T-helper 9 cell (primary cell): ENCODE measurements around the gene SEMA4C.
A peak's percentile ranks its signal among the peaks of the same experiment; 100 is the strongest.
"Not testable (repeated sequence)": the region's sequence is repeated elsewhere in the genome, so short reads cannot be mapped to it uniquely, and the experiment has no call there.

Experiments
- DNase-seq: peaks from one replicate; pipeline ENCODE4 v3.0.0-alpha.2; 2020

The SEMA4C gene

DNA sequence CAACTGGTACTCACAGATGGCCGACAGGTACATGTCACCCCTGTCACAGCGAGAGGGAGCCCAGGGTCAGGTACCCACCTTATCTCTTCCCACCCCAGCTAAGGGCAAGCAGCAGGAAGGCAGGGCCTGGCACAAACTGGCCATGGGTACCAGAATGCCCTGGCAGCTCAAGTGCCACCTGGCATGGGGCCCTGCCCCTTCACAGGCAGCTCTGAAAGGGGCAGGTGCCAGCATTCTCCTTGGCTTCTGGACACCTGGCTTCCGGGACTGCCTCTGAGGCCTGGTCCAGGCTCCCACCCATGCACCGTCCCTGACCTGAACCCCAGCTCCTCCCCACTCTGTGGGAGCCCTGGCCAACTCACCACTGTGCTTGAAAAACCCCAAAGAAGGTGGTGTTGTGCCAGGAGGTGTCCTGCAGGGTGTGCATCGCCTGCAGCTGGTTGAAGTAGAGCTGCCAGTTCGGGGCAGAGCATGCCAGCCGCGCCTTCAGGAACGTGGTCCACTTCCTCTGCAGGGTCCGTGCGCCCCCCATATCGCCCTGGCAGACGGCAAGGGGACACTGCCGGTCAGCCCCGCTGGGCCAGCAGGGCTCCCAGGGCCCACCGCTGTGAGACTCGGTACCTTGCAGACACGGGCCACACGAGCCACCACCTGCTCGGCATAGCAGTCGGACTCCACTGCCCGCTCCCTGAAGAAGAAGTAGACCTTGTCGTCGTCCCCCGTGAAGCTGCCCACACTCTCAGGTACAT lies 5.4 kb downstream of the SEMA4C start:
- no peak for DNase-seq

DNA sequence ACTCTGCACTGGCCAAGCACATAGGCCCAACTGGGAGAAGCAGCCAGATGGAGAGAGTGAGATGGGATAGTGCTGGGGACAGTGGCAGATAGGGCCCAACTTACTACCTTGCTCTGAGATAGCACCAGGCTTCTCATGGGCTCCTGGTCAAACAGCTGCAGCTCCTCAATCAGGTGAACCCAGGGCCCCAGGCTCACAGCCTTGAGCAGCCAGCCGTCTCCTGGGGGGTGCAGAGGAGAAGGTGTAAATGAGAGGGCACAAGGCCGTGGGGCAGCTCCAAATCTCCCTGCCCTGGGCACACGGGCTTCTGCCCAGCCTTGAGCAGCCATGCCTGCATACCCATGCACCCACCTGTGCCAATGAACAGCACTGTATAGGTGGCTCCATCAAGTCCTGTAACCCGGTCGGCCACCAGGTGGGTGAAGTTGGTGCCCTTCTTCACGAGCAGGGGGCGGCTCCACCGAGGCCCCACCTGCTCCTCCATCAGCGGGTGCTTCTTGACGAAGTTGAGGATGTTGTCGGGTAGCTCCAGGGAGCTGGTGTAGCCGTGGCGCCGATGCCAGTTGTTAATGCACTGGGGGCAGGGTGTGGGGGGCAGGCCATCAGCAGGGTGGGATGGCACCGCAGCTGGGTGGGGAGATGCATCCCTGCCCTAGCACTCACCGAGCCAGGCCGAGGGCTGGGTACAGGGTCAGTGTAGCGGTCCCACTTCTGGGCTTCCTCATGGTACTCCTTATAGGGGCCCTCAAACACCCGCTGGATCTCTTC lies 6.1 kb downstream of the SEMA4C start:
- no peak for DNase-seq

DNA sequence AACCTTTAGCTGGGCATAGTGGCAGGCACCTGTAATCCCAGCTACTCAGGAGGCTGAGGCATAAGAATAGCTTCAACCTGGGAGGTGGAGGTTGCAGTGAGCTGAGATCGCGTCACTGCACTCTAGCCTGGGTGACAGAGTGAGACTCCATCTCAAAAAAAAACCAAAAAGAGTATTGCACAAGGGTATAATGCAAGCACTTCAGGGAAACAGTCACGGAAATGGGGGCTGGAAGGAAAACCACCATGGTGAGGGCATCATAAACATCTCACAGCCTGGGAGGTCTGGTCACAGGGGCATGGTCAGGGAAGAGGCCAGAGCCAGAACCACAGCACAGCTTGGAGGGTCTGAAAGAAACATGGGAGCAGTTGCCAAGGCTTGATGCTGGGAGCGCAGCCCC lies 6.8 kb downstream of the SEMA4C start:
- not testable (repeated sequence) for DNase-seq

- DNase-seq, result no peak
Measured at GRCh38 chr2:96861074-96861473, 8.8 kb downstream of the SEMA4C start.

- DNase-seq, result no peak
Measured at GRCh38 chr2:96860065-96861029, 9.5 kb downstream of the SEMA4C start.

- no peak for DNase-seq
Measured at GRCh38 chr2:96859681-96860064, 10.2 kb downstream of the SEMA4C start.

GRCh38 chr2:96859099-96859649 lies 10.7 kb downstream of the SEMA4C start:
- no peak for DNase-seq

DNA sequence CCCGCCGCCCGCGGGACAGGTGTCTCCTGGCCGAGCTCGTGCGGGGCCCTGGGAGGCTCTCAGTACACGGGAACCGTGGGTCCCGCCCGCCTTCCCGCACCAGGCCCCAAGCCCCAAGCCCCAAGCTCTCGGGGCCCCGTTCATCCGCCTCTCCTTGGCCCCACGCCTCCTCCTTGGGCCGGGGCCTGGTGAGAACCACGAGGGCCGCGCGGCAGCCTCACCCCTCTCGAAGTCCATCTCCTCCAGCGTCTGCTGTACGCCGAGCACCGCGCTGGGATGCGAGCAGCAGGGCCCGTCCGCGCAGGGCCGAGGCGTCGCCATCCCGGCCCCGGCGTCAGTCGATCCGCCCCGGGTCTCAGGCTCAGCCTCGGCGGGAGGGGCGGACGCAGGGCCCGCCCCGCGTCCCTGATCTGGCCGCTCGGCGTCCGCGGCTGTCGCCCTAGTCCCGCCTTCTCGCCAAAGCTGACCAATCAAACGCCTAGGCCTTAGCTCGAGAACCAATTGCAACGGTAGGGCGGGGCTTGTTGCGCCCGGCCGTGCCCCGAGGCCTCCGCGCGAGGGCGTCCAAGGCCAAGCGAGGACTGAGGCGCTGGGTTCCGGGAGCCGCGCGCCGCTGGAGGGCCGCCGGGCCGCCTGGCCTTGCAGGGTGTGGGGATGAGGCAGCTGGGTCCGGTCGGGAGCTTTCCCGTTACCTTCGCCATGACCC lies 12.1 kb downstream of the SEMA4C start, which contains the start of gene ANKRD39:
ANKRD39 (minus strand) TSS at position 350 of the 706 bp plus-strand sequence; CDS start at position 321, 29 bp downstream.
- peak; percentile 95 for DNase-seq

DNA sequence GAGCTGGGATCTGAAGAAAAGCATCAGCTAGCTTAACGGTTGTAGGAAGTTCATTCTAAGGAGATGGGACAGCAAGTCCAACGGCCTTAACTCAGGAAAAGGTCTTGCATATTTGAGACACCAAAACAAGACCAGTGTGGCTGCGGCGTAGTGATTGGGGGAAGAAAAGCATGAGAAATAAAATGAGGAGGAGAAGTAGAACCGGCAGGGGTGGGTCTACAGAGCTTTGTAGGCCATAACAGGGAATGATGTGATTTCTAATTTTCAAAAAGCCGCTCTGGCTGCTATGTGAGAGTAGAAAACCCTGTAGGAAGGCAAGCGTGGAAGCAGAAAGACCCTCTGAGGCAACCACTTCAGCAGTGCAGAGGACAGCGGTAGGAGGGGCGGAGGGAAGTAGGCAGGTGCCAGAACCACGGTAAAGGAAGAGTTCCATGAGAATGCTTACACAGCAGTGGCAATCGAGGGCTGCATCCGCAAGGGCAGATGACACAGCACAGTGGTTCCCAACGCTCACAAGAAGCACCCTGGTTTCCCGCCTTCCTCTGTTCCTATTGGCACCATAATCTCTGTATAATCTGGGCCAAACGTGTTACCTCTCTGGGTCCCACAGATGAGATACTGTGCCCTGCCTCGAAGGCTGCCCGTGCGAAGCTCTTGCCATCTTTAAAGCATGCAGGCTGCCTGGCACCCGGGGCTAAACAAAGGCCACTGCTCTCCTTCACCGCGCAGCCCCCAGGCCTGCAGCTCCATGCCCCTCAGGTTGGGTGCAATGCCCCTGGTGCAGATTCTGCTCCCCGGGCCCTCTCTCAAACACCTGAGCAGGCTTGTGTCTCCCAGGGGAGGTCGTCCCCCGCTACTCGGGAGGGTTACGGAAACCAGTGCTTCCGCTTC lies 12.9 kb downstream of the SEMA4C start:
- no peak for DNase-seq

DNA sequence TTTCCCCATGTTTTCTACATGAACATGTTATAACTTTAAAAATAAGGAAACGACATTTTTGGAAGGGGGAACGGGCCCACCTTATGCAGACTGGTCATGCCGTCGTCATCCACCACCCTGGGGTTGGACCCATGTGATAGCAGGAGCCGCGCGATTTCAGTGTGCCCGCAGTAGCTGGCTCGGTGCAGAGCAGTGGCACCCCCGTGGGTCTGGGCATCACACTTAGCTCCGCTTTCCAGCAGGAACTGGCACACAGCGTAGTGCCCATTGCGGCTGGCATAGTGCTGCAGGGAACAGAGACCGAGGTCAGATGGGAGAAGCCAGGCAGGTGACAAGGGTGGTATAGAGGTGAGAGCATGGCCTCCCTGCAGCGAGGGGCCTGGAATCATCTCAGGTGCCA lies 16.6 kb downstream of the SEMA4C start:
- no peak for DNase-seq

DNA sequence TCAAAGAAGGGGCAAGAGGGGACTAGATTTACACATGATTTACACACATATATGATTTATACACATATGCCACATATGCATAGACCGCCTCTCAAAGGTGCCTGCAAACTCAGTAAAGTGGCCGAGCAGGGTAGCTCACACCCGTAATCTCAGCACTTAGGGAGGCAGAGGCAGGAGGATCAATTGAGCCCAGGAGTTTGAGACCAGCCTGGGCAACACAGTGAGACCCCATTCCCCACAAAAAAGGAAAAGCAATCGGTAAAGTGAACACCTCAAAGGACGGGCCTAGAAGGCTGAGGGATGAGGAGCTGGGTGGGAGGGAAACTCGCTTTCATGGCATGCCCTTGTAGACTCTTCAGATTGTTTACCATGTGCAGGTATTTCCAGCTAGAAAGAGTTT lies 17.2 kb downstream of the SEMA4C start:
- DNase-seq, result no peak

- DNase-seq, result no peak
Measured at GRCh38 chr2:96848264-96848663, 21.6 kb downstream of the SEMA4C start.

- DNase-seq, result no peak
Measured at GRCh38 chr2:96847586-96847985, 22.3 kb downstream of the SEMA4C start.

GRCh38 chr2:96846825-96847224 lies 23.1 kb downstream of the SEMA4C start:
- no peak for DNase-seq

DNA sequence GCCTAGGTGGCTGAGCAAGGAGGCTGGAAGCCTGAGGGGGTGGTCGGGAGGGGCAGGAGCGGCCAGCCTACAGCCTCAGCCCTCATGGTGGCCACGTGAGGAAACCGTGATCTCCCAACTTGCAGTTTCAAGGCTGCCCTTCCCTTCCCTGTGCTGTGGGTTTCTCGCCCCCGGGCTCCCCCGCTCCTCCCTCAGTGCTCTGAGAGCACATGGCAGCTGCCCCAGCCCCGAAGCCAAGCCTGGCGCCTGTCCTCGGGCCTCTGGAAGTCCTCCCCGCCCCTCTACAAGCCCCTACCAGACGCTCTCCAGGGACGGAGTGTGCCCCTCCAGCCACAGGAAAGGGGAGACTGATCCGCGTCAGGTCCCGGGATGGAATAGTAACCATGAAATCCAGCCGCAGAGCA lies 25.5 kb downstream of the SEMA4C start:
- DNase-seq, result no peak

DNA sequence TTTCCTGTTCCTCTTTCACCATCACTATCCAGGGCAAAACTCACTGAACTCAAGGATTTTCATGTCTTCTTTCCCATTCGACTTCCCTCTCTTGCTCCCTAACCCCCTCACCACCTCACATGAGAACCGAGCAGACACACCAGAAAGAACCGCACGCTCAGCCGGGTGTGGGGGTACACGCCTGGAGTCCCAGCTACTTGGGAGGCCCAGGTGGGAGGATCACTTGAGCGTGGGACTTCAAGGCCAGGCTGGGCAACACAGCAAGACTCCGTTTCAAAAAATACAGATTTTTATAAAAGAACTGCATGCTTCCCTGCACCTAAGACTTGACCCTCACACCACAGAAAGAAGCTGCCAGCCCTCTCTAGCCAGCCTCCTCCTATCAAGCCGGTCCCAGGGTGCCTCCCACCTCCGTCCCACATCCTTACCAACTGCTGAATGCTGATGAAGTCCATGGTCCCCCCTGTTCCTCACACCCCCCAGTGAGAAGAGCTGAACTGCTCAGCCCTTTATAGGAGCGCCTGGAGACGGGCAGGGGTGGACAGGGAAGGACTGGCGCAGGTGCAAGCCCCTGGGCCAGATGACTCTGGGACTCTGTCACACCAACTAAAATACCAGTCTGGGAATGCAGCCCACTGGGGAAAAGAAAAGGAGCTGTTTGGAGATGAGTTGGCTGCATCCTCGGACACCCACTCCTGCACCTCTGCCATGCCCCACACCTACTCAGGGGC lies 26.2 kb downstream of the SEMA4C start, which contains the start of gene ANKRD23:
ANKRD23 (minus strand) TSS at position 484 of the 731 bp plus-strand sequence; CDS start at position 455, 29 bp downstream.
- no peak for DNase-seq

DNA sequence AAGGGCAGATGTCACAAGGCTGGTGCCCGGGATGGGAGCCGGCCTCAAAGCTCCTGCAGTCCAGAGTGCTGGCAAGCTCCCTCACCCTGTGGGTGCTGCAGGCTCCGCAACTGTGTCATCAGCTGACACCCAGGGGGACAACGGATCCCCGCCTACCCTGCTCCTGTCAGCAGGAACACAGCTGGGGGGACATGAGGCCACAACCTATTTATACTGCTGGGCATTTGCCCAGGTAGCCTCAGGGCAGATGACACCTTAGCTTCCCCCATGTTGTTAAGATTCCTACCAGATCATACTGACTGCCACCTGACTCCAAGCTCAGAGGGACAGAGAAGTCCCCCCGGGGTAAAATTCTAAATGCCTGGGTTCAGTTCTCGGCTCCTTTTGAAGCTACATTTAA lies 27.3 kb downstream of the SEMA4C start:
- no peak for DNase-seq

GRCh38 chr2:96841701-96842495 lies 28.0 kb downstream of the SEMA4C start:
- no peak for DNase-seq
